ENCODE data around the gene OFD1.

DNA sequence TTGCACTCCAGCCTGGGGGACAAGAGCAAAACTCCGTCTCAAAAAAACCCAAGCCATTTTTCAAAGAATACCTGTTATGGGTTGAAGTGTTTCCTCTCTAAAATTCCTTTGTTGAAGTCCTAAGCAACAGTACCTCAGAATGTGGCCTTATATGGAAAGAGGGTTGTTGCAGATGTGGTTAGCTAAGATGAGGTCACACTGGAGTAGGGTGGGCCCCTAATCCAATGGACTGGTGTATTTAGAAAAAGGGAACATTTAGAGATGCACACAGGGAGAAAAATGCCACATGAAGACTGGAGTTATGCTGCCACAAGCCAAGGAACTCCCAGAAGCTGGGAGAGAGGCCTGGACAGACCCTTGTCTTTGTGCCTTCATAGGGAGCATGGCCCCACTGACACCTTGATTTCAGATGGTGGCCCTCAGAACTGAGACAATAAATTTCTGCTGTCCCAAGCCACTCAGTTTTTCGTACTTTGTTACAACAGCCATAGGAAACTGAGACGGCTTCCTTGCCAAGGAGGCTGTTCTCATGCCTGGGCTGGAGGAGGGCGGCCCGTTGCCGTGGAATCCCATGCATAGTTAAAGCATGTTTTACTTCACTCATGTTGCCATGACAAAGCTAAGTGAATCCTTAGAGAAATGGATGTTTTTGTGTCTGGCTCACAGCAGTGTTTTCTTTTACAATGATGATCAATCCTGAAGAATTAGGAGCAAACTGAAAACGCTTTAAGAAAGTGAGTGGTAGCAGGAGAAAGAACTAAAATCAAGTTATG, 16.7 kb upstream of the OFD1 start:
- TF ChIP-seq, protein P1, sequence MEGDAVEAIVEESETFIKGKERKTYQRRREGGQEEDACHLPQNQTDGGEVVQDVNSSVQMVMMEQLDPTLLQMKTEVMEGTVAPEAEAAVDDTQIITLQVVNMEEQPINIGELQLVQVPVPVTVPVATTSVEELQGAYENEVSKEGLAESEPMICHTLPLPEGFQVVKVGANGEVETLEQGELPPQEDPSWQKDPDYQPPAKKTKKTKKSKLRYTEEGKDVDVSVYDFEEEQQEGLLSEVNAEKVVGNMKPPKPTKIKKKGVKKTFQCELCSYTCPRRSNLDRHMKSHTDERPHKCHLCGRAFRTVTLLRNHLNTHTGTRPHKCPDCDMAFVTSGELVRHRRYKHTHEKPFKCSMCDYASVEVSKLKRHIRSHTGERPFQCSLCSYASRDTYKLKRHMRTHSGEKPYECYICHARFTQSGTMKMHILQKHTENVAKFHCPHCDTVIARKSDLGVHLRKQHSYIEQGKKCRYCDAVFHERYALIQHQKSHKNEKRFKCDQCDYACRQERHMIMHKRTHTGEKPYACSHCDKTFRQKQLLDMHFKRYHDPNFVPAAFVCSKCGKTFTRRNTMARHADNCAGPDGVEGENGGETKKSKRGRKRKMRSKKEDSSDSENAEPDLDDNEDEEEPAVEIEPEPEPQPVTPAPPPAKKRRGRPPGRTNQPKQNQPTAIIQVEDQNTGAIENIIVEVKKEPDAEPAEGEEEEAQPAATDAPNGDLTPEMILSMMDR (IDR thresholded peaks at IDR 0.05; ENCODE audit: low read length), result no peak
- TF ChIP-seq EZH2 (optimal IDR thresholded peaks at IDR 0.05; ENCODE audit: low read depth, low read length), result no peak
- no peak for TF ChIP-seq EZH2phosphoT487 (IDR thresholded peaks at IDR 0.05; ENCODE audit: low read length)
